Measurements from ENCODE around the gene SH3GL2.

Gene SH3GL2

DNA sequence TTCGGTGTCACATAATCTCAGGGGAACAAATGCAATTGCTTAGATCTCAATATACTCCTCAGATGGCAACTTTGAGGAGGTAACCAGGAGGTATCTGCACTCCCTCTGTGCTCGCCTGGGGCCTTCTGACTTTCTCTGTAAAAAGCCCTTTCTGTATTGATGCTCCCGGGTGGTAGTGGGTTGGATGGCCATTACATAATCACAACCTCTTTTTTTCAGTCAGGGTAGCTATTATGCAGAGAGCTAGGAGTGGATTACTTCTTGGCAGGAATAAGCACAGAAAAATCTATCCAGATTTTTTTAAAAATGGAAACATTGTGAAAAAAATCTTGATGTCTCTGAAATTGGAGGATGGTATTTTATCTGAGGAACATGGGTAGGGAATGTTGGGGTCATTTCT is 116.6 kb downstream of the SH3GL2 start:
- TF ChIP-seq ZFP3 (CRISPR knock-in tag; IDR thresholded peaks at IDR 0.05) (no peak), PPARA (CRISPR knock-in tag; IDR thresholded peaks at IDR 0.05; ENCODE audit: borderline replicate concordance) (no peak), ESRRG (CRISPR knock-in tag; IDR thresholded peaks at IDR 0.05) (no peak), ISL1 (CRISPR knock-in tag; IDR thresholded peaks at IDR 0.05) (no peak), RARB (CRISPR knock-in tag; IDR thresholded peaks at IDR 0.05) (no peak), ARNTL (CRISPR knock-in tag; IDR thresholded peaks at IDR 0.05; ENCODE audit: borderline replicate concordance, low read depth) (no peak)
- ATAC-seq: no peak

DNA sequence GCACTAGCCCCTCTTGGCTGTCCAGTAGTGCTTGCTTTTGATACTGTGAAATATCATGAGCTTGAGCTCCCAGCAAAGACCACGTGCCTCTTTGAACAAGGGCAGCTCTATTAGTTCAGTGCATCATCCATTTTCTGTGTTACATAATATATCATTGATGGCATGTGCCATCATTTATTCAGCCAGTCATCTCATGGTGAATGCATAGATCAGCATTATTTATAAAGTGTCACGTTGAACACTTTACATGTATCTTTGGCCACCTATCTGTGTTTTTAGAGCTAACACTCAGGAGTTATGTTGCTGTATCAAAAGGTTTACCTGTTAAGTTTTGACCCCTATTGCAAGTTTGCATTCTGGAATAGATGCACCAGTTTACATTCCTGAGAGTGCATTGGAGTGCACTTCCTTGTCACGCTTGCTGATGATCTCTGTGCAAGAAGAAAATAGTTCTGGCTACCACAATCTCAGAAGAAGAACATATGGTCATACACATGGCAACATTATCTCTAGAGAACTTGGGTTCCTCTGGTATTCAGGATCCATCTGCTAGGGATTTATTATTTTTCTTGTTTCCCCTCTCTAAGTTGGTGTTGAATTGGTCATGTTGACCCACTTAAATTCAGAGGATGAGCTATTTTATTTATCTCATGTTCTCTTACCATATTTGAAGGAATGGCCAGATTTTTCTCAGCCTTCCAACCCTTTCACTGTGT is 120.9 kb downstream of the SH3GL2 start:
- no peak for ATAC-seq
- TF ChIP-seq, protein P1, sequence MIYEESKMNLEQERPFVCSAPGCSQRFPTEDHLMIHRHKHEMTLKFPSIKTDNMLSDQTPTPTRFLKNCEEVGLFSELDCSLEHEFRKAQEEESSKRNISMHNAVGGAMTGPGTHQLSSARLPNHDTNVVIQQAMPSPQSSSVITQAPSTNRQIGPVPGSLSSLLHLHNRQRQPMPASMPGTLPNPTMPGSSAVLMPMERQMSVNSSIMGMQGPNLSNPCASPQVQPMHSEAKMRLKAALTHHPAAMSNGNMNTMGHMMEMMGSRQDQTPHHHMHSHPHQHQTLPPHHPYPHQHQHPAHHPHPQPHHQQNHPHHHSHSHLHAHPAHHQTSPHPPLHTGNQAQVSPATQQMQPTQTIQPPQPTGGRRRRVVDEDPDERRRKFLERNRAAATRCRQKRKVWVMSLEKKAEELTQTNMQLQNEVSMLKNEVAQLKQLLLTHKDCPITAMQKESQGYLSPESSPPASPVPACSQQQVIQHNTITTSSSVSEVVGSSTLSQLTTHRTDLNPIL (CRISPR knock-in tag; IDR thresholded peaks at IDR 0.05; ENCODE audit: low read depth): no peak

DNA sequence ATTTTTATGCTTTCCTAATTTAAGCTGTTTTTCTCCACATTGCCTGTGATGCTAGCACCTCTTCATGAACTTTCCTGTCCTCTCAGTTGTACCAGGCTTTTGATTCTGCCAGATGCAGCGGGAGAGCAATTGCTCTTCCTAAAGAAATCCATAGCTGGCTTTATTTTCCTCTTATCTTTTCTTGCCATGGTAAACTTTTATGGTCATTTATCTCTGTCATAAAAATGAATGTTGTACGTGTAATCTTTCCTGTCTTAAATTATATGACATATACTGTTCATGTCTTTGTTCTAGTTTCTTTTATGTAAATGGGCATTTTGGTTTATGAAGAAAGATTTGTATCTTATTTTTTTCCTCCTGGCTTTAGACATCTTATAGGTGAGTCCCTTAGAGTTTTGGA is 127.5 kb downstream of the SH3GL2 start:
- ATAC-seq: no peak
- no peak for TF ChIP-seq ISL1 (CRISPR knock-in tag; IDR thresholded peaks at IDR 0.05)
- TF ChIP-seq ZC3H10 (CRISPR knock-in tag; IDR thresholded peaks at IDR 0.05): no peak

DNA sequence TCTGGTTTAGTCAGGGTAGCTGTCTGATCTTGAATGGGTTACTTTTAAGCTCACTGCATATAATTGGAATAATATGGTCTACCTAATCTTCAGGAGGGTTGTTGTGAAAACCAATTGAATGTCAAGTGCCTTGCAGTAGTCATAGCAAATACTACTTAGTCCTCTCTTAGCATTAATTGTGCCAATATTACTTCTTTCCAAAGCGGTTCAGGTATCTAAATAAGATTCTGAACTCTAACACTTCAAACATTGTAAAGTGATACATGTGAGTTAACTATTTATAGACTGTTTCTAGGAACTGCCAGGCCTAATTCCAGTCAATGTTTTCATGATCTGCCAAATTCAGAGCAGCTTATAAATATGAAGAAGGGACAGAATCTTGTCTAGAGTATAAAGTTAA is 140.2 kb downstream of the SH3GL2 start:
- no peak for ATAC-seq
- no peak for TF ChIP-seq PPARA (CRISPR knock-in tag; IDR thresholded peaks at IDR 0.05; ENCODE audit: borderline replicate concordance)
- TF ChIP-seq RARB (CRISPR knock-in tag; IDR thresholded peaks at IDR 0.05): no peak
- TF ChIP-seq GLIS3 (CRISPR knock-in tag; IDR thresholded peaks at IDR 0.05): no peak

DNA sequence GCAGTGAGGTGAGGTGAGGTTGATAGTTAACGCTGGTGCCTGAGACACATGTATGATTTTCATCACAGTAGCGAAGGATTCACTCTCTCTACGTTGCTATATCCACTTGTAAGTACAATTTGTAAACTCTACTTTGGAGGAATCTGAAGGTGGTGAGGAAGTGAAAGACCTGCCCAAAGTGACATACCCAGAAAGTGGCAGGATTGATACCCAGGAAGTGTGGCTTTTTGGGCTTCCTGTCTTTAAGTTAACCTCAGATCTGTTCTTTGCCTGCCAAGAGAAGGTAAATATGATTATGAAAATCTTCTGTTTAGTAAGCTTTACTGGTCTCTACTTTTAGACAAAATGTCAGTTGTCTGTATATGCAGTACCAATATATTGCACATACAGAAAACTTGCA is 143.1 kb downstream of the SH3GL2 start:
- ATAC-seq: no peak
- TF ChIP-seq, protein P2, sequence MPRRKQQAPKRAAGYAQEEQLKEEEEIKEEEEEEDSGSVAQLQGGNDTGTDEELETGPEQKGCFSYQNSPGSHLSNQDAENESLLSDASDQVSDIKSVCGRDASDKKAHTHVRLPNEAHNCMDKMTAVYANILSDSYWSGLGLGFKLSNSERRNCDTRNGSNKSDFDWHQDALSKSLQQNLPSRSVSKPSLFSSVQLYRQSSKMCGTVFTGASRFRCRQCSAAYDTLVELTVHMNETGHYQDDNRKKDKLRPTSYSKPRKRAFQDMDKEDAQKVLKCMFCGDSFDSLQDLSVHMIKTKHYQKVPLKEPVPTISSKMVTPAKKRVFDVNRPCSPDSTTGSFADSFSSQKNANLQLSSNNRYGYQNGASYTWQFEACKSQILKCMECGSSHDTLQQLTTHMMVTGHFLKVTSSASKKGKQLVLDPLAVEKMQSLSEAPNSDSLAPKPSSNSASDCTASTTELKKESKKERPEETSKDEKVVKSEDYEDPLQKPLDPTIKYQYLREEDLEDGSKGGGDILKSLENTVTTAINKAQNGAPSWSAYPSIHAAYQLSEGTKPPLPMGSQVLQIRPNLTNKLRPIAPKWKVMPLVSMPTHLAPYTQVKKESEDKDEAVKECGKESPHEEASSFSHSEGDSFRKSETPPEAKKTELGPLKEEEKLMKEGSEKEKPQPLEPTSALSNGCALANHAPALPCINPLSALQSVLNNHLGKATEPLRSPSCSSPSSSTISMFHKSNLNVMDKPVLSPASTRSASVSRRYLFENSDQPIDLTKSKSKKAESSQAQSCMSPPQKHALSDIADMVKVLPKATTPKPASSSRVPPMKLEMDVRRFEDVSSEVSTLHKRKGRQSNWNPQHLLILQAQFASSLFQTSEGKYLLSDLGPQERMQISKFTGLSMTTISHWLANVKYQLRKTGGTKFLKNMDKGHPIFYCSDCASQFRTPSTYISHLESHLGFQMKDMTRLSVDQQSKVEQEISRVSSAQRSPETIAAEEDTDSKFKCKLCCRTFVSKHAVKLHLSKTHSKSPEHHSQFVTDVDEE (CRISPR knock-in tag; IDR thresholded peaks at IDR 0.05): no peak
- TF ChIP-seq PPARA (CRISPR knock-in tag; IDR thresholded peaks at IDR 0.05; ENCODE audit: borderline replicate concordance) (no peak), ZNF565 (CRISPR knock-in tag; conservative IDR thresholded peaks at IDR 0.05; ENCODE audit: low read depth) (no peak), ARNTL (CRISPR knock-in tag; IDR thresholded peaks at IDR 0.05; ENCODE audit: borderline replicate concordance, low read depth) (no peak), GLIS3 (CRISPR knock-in tag; IDR thresholded peaks at IDR 0.05) (no peak), TOX (CRISPR knock-in tag; IDR thresholded peaks at IDR 0.05; ENCODE audit: borderline replicate concordance) (no peak), CSDC2 (CRISPR knock-in tag; IDR thresholded peaks at IDR 0.05) (no peak), TCF4 (CRISPR knock-in tag; IDR thresholded peaks at IDR 0.05; ENCODE audit: borderline replicate concordance) (no peak), ZFP30 (CRISPR knock-in tag; IDR thresholded peaks at IDR 0.05) (no peak), ISL1 (CRISPR knock-in tag; IDR thresholded peaks at IDR 0.05) (no peak), ZNF8 (CRISPR knock-in tag; IDR thresholded peaks at IDR 0.05) (no peak), ESRRG (CRISPR knock-in tag; IDR thresholded peaks at IDR 0.05) (no peak), ZNF70 (CRISPR knock-in tag; IDR thresholded peaks at IDR 0.05) (no peak), RARB (CRISPR knock-in tag; IDR thresholded peaks at IDR 0.05) (no peak)
- TF ChIP-seq, protein P3, sequence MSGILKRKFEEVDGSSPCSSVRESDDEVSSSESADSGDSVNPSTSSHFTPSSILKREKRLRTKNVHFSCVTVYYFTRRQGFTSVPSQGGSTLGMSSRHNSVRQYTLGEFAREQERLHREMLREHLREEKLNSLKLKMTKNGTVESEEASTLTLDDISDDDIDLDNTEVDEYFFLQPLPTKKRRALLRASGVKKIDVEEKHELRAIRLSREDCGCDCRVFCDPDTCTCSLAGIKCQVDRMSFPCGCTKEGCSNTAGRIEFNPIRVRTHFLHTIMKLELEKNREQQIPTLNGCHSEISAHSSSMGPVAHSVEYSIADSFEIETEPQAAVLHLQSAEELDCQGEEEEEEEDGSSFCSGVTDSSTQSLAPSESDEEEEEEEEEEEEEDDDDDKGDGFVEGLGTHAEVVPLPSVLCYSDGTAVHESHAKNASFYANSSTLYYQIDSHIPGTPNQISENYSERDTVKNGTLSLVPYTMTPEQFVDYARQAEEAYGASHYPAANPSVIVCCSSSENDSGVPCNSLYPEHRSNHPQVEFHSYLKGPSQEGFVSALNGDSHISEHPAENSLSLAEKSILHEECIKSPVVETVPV (CRISPR knock-in tag; IDR thresholded peaks at IDR 0.05): no peak
- TF ChIP-seq, protein P4, sequence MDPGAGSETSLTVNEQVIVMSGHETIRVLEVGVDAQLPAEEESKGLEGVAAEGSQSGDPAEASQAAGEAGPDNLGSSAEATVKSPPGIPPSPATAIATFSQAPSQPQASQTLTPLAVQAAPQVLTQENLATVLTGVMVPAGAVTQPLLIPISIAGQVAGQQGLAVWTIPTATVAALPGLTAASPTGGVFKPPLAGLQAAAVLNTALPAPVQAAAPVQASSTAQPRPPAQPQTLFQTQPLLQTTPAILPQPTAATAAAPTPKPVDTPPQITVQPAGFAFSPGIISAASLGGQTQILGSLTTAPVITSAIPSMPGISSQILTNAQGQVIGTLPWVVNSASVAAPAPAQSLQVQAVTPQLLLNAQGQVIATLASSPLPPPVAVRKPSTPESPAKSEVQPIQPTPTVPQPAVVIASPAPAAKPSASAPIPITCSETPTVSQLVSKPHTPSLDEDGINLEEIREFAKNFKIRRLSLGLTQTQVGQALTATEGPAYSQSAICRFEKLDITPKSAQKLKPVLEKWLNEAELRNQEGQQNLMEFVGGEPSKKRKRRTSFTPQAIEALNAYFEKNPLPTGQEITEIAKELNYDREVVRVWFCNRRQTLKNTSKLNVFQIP (CRISPR knock-in tag; IDR thresholded peaks at IDR 0.05; ENCODE audit: borderline replicate concordance, low read depth): no peak
- TF ChIP-seq, protein P1 (CRISPR knock-in tag; IDR thresholded peaks at IDR 0.05; ENCODE audit: low read depth): no peak
